Measurements from ENCODE around the gene ZNF521.

Gene ZNF521

DNA sequence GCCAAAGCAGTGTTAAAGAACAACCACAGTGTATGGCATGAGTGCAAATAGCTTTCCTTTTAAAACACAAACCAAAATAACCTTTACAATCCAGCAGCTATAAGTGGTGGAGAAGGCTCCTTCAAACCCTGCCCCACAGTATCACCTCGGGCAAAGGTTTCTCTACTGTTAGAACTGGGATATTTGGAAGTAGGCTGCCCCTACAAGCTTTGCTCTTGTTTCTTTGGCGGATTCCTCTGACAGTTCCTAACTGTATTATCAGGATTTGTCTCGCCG is 214.8 kb downstream of the ZNF521 start:
- DNase-seq (ENCODE audit: extremely low read depth, low read depth) = no peak
- TF ChIP-seq, protein P1, sequence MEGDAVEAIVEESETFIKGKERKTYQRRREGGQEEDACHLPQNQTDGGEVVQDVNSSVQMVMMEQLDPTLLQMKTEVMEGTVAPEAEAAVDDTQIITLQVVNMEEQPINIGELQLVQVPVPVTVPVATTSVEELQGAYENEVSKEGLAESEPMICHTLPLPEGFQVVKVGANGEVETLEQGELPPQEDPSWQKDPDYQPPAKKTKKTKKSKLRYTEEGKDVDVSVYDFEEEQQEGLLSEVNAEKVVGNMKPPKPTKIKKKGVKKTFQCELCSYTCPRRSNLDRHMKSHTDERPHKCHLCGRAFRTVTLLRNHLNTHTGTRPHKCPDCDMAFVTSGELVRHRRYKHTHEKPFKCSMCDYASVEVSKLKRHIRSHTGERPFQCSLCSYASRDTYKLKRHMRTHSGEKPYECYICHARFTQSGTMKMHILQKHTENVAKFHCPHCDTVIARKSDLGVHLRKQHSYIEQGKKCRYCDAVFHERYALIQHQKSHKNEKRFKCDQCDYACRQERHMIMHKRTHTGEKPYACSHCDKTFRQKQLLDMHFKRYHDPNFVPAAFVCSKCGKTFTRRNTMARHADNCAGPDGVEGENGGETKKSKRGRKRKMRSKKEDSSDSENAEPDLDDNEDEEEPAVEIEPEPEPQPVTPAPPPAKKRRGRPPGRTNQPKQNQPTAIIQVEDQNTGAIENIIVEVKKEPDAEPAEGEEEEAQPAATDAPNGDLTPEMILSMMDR (IDR thresholded peaks at IDR 0.05; ENCODE audit: low read depth, low read length) = no peak

DNA sequence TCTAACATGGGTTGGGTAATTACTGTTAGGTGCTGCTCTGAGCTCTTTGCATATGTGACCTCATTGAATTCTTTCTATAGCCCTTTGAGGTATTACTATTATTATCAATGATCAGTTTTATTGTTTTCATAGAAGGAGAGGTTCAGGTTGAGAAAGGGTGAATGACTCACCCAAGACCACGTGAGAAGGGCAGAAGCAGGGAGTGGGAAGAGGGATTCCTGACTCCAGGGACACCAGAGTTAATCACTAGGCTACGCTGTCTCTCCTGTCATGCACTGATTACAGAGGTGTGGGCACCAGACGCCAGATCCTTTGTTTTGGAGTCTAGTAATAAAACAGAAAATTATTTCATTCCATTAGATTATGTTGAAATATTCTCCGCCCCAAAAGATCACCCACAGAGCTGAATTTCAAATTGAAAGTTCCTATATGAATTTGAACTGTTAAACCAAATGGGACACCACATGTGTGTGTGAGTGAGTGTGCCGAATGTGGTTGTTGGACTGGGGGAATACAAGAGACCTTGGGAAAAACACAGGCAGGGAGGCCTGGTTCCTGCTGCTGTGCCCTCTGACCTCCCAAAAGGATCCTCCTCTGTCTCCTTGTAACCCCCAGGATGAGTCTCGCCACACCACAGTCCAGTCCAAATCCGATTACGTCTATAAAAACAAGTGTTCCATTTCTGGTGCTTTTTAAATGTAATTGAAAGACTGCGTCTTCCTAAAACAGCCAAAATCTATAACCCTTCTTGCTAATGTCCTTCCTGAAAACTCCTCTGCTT is 215.4 kb downstream of the ZNF521 start:
- no peak for DNase-seq (ENCODE audit: extremely low read depth, low read depth)
- TF ChIP-seq, protein P1 (IDR thresholded peaks at IDR 0.05; ENCODE audit: low read depth, low read length) = no peak

DNA sequence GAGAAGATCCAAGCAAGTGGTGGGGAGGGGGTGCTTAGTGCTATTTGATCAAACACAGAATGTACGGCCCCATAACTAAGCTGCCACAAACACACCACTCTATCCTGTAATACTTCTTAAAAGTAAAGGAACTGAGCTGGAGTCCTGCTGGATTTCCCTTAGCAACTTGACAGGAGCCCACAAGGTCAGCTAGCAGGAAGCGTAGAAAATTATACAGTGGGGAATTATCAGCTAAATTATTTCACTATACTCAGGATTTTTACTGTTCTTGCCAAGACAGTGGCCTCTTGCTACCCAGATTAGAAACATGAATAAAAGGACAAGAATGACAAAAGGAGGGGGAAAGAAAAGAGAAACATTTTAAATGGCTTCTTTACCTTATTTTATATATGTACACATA is 217.1 kb downstream of the ZNF521 start:
- TF ChIP-seq, protein P1 (IDR thresholded peaks at IDR 0.05; ENCODE audit: low read depth, low read length) = no peak
- no peak for DNase-seq (ENCODE audit: extremely low read depth, low read depth)

DNA sequence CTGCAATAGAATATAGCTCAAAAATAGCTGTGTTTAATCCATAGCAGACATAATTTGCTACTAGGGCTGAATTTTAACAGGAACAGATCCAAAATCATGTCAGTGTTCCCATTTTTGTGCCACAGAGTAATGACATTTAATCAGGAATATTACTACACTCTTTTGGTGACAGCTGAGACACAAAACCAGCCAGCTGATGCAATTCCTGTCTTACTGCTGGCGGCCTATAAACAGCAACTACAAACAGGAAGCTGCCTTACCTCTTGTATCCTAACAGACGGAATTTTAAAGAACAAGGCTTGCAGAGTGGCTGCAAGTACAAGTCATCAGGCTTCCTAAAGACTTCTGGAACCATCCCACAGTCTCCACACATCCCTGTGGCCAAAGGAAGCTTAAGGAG is 218.1 kb downstream of the ZNF521 start:
- TF ChIP-seq, protein P1 (IDR thresholded peaks at IDR 0.05; ENCODE audit: low read depth, low read length) = no peak
- no peak for DNase-seq (ENCODE audit: extremely low read depth, low read depth)

DNA sequence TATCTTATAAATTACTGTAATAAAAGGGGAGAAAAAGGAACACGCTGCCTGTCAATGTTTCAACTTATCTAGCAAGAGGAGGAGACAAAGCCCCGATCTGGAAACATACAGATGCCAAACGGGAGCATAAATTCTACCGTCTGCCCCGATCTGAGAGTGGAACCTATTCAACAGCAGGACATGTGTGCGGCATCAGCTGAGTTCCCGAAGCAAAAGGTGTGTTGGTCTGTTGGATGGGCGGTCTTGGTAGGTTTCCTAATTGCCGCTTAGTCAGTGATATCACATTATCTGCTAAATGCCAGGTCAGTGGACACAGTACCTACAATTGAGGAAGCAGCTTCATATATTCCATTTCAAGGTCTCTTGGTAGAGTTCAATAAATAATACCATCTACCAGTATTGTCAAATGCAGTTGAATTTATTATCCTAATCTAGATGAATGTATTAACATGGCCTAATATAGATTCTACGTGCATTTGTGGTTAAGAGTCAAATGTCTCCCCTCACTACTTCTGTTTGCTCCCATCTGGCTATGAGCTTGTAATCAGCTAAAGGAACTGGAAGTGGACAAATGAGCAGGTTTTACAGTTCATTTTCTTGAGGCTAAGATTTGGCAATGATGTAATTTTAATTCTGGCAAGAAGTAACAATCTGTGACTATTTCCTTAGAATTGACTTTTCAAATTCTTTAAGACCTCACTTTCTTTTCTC is 219.0 kb downstream of the ZNF521 start:
- TF ChIP-seq, protein P1 (IDR thresholded peaks at IDR 0.05; ENCODE audit: low read depth, low read length) = no peak
- no peak for DNase-seq (ENCODE audit: extremely low read depth, low read depth)

DNA sequence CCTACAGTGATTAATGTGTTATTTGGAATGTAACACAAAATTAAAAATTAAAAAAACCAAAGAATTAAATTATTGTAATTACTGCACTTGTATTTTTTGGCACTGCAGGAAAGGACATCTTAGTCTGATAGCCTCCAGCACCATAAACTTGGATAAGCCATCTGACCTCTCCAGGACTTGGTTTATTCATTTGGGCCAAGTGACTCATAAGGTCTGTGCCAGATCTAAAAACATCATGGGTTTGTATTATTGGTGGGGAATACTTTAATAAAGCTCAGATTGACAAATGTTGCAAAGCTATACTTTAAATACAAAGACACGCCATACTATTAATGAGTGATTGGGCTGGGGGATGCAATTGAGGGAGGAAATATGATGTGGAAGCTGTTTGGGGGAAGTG is 225.2 kb downstream of the ZNF521 start:
- no peak for DNase-seq (ENCODE audit: extremely low read depth, low read depth)
- TF ChIP-seq, protein P1 (IDR thresholded peaks at IDR 0.05; ENCODE audit: low read depth, low read length) = no peak

DNA sequence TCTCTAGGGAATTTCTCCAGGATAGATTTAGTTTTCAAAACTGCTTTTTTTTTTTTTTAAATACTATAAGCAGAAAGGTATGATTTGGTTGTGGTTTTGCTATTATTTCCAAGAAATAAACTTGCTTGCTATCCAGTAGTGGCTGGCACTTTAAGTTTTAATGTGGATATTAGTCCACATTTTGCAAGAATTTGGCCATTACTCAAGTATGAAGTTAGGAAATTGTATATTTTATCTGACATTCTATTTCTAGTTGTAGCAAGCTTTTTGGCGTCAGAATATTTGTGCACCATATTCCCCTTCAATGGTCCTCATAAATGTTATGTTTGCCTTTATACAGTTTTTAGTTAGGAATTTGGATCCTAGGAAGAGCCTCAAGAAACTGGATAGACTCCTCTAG is 226.3 kb downstream of the ZNF521 start:
- TF ChIP-seq, protein P1 (IDR thresholded peaks at IDR 0.05; ENCODE audit: low read depth, low read length) = no peak
- DNase-seq (ENCODE audit: extremely low read depth, low read depth) = no peak

Measured in AG09319 (cell line).